Stimulated activated memory B cell treated with anti-CD40 and anti-IgM and Interleukin-4, amounts not matched to agents 10 μg/mL and 1 μg/mL and 100 μg/mL, for 72 hours (primary cell): ENCODE results near the gene FAM3B.
"Not testable (repeated sequence)": the region's sequence is repeated elsewhere in the genome, so short reads cannot be mapped to it uniquely, and the experiment has no call there.

Experiments
- ATAC-seq: fragments of 150-1000 bp; cut with Tn5 transposase; 2 replicates; pipeline ENCODE4 v1.10.0; 2021
- H3K27ac Mint-ChIP-seq: one replicate; pipeline ENCODE4 v1.8.0; 2022; ENCODE audit warnings: mild to moderate bottlenecking, mixed read lengths
- H3K27me3 Mint-ChIP-seq: one replicate; pipeline ENCODE4 v1.8.0; 2022; ENCODE audit warnings: mixed read lengths
- H3K36me3 Mint-ChIP-seq: one replicate; pipeline ENCODE4 v1.8.0; 2022; ENCODE audit warnings: mixed read lengths
- H3K4me1 Mint-ChIP-seq: one replicate; pipeline ENCODE4 v1.8.0; 2022; ENCODE audit warnings: mixed read lengths
- H3K4me3 Mint-ChIP-seq: one replicate; pipeline ENCODE4 v1.8.0; 2022; ENCODE audit warnings: mild to moderate bottlenecking, moderate library complexity, mixed read lengths
- H3K9me3 Mint-ChIP-seq: one replicate; pipeline ENCODE4 v1.8.0; 2022; ENCODE audit warnings: mixed read lengths

FAM3B gene

GRCh38 chr21:41358193-41359166, 41.9 kb downstream of the FAM3B start:
- Mint-ChIP-seq H3K4me1 (peaks cover 21% of the 10 kb centered on the region), H3K4me3 (no peak overlapping the region), H3K27me3 (no peaks in the 10 kb centered on the region), H3K27ac (no peak overlapping the region), H3K36me3 (no peaks in the 10 kb centered on the region), H3K9me3 (no peaks in the 10 kb centered on the region)
- ATAC-seq: no peak

GRCh38 chr21:41359286-41359685, 42.7 kb downstream of the FAM3B start:
- no peaks in the 10 kb centered on the region for H3K36me3 Mint-ChIP-seq
- ATAC-seq: no peak
- no peaks in the 10 kb centered on the region for H3K9me3 Mint-ChIP-seq
- peaks cover 28% of the 10 kb centered on the region for H3K4me1 Mint-ChIP-seq
- no peaks in the 10 kb centered on the region for H3K27me3 Mint-ChIP-seq
- H3K27ac Mint-ChIP-seq: no peak overlapping the region
- H3K4me3 Mint-ChIP-seq: no peak overlapping the region

- not testable (repeated sequence) for H3K36me3 Mint-ChIP-seq, H3K4me3 Mint-ChIP-seq, ATAC-seq, H3K27ac Mint-ChIP-seq, H3K27me3 Mint-ChIP-seq, H3K9me3 Mint-ChIP-seq
- peaks cover 28% of the 10 kb centered on the region for H3K4me1 Mint-ChIP-seq
Measured at GRCh38 chr21:41359754-41360071, 43.1 kb downstream of the FAM3B start.

GRCh38 chr21:41360072-41360821, 43.6 kb downstream of the FAM3B start:
- Mint-ChIP-seq H3K36me3 (no peaks in the 10 kb centered on the region), H3K4me1 (peaks cover 33% of the 10 kb centered on the region), H3K27me3 (no peaks in the 10 kb centered on the region), H3K4me3 (no peak overlapping the region), H3K27ac (no peak overlapping the region), H3K9me3 (no peaks in the 10 kb centered on the region)
- no peak for ATAC-seq

DNA sequence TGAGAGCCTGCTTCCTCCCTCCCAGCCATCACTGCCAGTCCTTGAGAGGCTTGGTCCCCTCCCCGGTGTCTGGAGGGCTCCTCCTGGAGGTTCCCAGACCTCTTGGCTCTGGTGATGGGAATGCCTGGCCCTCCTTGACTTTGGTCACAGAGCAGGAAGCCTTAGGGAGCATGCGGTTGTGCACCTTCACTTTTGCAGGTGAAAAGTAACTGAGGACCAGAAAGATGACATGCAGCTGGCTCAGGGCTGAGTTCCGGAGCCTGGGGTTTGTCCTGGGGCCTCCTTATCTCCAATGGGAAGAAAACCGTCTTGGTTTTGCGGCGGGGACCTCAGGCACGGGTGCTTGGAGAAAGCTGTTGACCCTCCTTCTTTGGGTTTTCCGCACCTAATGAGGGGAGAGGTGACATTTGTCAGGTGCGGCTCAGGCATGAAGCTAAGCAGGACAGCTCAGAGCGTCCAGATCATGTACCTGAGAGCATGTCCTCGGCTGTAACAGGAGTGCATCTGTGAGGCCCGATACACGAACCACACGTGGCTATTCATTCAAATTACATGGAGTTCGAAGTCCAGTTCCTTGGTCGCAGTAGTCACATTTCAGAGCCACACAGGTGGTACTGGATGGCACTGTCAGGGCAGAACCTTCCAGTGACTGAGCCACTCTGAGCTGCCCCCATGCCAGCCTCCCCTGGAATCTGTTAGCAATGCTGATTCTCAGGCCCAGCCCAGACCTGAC, 44.6 kb downstream of the FAM3B start:
- Mint-ChIP-seq H3K4me1 (peaks cover 43% of the 10 kb centered on the region), H3K27ac (peak overlapping the region; percentile 91), H3K9me3 (no peaks in the 10 kb centered on the region), H3K36me3 (no peaks in the 10 kb centered on the region), H3K4me3 (peak overlapping the region; percentile 82), H3K27me3 (no peaks in the 10 kb centered on the region)
- peak; percentile 17 for ATAC-seq

DNA sequence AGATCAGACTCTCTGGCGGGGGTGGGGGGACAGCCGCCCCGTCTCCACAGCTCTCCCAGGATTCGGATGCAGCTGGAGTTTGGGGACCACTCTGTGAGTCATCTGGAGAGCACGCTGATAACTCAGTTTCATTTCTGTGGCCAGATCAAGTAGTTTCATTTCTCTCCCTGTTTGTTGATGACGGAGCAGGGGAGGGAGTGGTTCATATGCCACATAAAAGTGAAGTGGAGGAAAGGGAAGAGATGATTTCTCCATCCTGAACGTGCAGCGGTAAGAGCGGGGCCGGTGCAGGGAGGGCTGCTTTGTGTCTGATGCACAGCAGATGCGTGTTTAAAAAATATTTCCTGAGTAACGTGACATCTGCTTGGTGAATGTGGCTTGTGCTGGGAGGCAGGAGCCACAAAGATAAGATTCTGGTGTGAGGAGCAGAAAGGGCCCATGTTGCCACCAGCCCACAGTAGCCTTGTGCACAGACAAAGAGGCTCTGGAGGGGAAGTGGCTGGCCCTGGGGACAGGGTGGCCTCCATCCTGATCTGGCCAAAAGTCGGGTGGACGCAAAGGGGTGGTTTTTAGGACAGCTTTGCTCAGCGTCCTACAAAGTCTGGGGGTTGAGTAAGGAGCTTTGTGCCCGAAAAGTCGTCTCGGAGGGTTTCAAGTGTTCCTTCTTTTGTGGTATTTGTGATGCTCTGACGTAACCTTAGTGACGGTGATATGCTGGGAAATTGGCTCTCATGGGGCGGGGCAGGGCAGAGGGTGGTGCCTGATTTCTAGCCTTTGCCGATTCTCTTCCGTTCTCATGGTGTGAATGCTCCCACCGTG, 45.4 kb downstream of the FAM3B start, which contains the start of gene MX2:
MX2 (plus strand) TSS at position 242 of the 819 bp plus-strand sequence. CDS start 14,880 bp downstream, outside the sequence.
- Mint-ChIP-seq H3K4me1 (peaks cover 51% of the 10 kb centered on the region), H3K36me3 (no peaks in the 10 kb centered on the region), H3K27me3 (no peaks in the 10 kb centered on the region), H3K4me3 (peak within 1 kb of the TSS; percentile 82), H3K27ac (peak within 1 kb of the TSS; percentile 91), H3K9me3 (no peaks in the 10 kb centered on the region)
- peak; percentile 82 for ATAC-seq

DNA sequence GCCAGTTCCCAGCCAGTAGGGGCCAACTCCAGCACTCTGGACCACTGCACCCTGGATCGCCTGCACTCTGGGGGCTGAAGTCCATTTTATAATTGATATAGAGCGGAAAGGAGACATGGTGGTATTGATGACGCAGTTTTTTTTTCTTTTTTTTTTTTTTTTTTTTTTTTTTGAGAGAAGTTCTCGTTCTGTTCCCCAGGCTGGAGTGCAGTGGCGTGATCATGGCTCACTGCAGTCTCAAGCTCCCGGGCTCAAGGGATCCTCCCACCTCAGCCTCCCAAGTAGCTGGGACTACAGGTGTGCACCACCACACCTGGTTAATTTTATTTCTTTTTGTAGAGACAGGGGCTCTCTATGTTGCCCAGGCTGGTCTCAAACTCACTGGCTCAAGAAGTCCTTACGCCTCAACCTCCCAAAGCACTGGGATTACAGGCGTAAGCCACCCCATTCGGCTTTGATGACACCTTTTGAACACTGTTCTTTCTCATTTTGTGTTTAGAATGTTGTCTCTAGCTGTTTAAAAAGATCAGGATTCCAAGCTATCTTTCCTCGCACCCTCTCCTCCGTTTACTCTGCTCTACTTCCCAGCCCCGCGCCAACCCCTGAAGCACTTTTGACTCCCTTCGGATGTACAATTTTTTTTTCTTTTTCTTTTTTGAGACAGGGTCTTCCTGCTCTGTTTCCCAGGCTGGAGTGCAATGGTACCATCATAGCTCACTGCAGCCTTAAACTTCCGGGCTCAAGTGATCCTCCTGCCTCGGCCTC, 46.2 kb downstream of the FAM3B start:
- no peaks in the 10 kb centered on the region for H3K9me3 Mint-ChIP-seq
- H3K4me3 Mint-ChIP-seq: peak overlapping the region; percentile 82
- H3K27me3 Mint-ChIP-seq: no peaks in the 10 kb centered on the region
- peak overlapping the region; percentile 91 for H3K27ac Mint-ChIP-seq
- peak; percentile 2 for ATAC-seq
- H3K4me1 Mint-ChIP-seq: peaks cover 57% of the 10 kb centered on the region
- H3K36me3 Mint-ChIP-seq: no peaks in the 10 kb centered on the region

- ATAC-seq: no peak
- Mint-ChIP-seq H3K4me3 (peak overlapping the region; percentile 82), H3K27me3 (no peaks in the 10 kb centered on the region), H3K4me1 (peaks cover 65% of the 10 kb centered on the region), H3K27ac (peak overlapping the region; percentile 91), H3K9me3 (no peaks in the 10 kb centered on the region), H3K36me3 (no peaks in the 10 kb centered on the region)
Measured at GRCh38 chr21:41363370-41364270, 47.0 kb downstream of the FAM3B start.

DNA sequence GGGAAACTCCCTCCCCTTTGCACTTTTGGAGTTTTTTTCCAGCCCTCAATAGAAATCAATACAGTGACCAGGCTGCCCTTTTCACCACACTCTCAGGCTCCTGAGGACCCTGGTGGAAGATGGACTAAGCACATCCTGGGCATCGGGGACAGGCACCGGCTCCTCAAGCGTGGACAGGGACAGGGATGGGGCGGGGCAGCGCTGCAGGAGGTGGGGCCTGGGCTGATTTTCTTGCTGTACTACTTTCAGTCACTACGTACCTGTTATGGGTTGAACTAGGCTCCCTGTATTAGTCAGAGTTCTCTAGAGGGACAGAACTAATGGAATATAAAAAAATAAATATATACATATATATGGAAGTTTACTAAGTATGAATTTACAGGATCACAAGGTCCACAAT, 47.7 kb downstream of the FAM3B start:
- peaks cover 72% of the 10 kb centered on the region for H3K4me1 Mint-ChIP-seq
- H3K27ac Mint-ChIP-seq: no peak overlapping the region
- ATAC-seq: no peak
- H3K9me3 Mint-ChIP-seq: no peaks in the 10 kb centered on the region
- H3K4me3 Mint-ChIP-seq: no peak overlapping the region
- no peaks in the 10 kb centered on the region for H3K27me3 Mint-ChIP-seq
- H3K36me3 Mint-ChIP-seq: no peaks in the 10 kb centered on the region

GRCh38 chr21:41365377-41366107, 48.9 kb downstream of the FAM3B start:
- no peaks in the 10 kb centered on the region for H3K9me3 Mint-ChIP-seq
- H3K36me3 Mint-ChIP-seq: no peaks in the 10 kb centered on the region
- ATAC-seq: no peak
- no peak overlapping the region for H3K27ac Mint-ChIP-seq
- H3K27me3 Mint-ChIP-seq: no peaks in the 10 kb centered on the region
- no peak overlapping the region for H3K4me3 Mint-ChIP-seq
- peaks cover 80% of the 10 kb centered on the region for H3K4me1 Mint-ChIP-seq

DNA sequence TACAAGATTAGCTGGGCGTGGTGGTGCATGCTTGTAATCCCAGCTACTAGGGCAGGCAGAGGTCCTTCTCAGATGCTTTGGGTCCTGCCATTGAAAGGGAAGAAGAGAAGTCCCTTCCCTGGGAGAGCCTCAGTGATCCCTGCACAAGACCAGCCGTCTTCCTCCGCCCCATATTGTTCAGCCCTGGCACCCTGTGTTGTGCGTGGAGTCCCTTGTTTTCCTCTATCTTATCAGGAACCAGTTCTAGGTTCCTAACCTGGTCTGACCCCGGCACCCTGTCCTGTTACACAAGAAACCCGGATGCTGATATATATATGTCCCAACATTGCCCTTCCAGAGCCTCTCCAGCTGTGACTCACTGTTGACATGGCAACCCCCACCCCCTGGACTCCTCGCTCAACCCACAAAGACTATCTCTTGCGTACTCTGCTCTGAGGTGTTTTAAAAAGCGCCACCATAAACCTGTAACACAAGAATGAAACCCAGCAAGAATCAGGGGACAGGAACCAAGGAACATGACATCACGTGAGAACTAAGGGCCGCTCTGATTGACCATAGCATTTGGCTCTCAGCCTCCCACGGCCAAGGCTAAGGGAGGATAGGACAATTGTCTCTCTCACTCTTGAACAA, 50.0 kb downstream of the FAM3B start:
- no peaks in the 10 kb centered on the region for H3K36me3 Mint-ChIP-seq
- H3K4me1 Mint-ChIP-seq: peaks cover 83% of the 10 kb centered on the region
- peak overlapping the region; percentile 36 for H3K4me3 Mint-ChIP-seq
- no peak for ATAC-seq
- no peaks in the 10 kb centered on the region for H3K27me3 Mint-ChIP-seq
- H3K27ac Mint-ChIP-seq: peak overlapping the region; percentile 76
- H3K9me3 Mint-ChIP-seq: no peaks in the 10 kb centered on the region

GRCh38 chr21:41367301-41367944, 50.8 kb downstream of the FAM3B start:
- ATAC-seq: peak; percentile 34
- Mint-ChIP-seq H3K4me3 (peak overlapping the region; percentile 63), H3K4me1 (peaks cover 76% of the 10 kb centered on the region), H3K36me3 (no peaks in the 10 kb centered on the region), H3K27ac (peak overlapping the region; percentile 76), H3K9me3 (no peaks in the 10 kb centered on the region), H3K27me3 (no peaks in the 10 kb centered on the region)
